NCI-H2081 treated with DMSO at 0.1 percent for 48 hours (cell line): ENCODE measurements around the gene RPTOR.
"Not testable (repeated sequence)": the region's sequence is repeated elsewhere in the genome, so short reads cannot be mapped to it uniquely, and the experiment has no call there.

Experiments
- DNase-seq: peaks from one replicate; lab custom pipeline; 2025; lab: John Stamatoyannopoulos, UW

RPTOR gene

DNA sequence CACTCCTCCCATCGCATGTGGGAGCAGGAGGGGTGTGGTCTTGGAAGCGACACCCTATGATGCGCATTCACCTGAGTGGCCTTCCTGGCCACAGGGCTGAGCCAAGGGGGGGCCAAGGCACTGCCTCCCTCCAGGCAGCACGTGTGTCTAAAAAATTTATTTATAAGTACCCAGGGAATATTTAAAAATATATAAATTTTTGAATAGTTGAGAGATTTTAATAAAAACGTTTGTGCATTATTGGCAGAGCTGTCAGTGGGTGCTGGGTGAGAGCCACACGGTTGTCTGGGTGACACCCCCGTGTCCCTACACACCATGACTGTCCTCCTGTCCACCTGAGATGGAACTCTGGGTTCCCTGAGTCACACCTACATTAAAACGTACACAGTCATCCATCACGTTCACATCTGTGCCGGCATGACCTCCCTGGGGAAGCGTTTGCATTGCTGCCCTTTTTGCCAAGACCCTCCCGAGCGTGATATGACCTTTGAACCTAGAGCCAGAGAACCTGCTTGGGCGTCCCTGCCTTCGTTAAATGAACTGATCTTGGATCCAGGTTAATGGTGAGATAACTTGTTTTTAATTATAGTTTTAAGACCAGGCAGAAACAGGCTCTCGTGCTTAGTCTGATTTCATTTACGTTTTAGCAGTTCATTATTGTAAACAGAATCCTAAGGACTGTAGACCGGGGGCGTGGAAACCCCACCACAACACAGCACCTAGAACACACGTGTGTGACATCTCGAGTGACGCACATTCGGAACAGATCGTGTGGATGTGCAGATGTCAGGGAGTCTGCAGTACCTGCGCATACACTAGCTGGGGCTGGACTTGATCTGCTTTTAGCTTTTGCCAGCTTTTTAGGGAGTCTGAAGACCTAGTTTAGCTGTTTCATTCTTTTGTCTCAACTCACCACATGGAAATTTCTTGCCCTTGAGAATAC, 254.2 kb downstream of the RPTOR start:
- DNase-seq: no peak

DNA sequence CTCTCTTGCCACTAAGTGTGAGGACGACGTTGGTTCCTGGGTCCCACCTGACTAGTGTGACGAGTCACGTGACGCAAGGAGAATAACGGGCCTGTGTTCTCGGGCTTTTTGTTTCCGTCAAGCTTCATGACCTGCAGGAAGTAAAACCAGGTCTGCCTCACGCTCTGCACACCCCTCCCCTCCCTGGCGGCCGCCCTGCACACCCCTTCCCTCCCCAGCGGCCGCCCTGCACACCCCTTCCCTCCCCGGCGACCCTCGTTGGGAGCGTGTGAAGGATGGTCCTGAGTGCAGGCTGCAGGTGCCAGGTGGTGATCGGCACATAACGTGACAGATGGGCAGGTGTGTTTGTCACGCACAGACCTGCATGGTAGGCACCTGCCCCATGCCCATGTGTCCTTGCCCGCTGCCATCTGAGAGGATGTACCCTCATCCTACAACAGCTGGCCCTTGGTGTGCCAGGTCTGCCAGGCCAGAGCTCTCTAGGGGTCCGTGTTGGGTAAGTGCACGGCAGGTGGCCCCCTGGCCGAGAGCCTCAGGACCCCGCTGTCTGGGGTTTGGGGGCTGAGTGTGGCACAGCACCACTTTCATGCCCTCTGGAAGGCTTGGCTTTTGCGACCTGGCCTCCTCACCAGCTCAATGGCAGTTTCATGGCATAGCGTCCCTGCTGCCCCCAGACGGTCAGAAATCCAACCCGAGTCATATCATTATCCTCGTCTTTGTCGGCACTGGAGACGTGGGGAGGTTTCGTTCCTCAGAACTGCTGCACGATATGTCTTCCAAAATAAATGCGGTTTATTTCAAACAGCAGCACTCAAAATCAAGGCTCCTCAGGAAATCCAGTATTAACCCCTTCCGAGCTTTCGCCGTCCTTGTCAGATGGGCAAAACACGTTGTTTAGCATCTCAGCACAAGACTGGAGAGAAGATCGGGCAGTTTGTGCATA, 255.2 kb downstream of the RPTOR start:
- DNase-seq: no peak

DNA sequence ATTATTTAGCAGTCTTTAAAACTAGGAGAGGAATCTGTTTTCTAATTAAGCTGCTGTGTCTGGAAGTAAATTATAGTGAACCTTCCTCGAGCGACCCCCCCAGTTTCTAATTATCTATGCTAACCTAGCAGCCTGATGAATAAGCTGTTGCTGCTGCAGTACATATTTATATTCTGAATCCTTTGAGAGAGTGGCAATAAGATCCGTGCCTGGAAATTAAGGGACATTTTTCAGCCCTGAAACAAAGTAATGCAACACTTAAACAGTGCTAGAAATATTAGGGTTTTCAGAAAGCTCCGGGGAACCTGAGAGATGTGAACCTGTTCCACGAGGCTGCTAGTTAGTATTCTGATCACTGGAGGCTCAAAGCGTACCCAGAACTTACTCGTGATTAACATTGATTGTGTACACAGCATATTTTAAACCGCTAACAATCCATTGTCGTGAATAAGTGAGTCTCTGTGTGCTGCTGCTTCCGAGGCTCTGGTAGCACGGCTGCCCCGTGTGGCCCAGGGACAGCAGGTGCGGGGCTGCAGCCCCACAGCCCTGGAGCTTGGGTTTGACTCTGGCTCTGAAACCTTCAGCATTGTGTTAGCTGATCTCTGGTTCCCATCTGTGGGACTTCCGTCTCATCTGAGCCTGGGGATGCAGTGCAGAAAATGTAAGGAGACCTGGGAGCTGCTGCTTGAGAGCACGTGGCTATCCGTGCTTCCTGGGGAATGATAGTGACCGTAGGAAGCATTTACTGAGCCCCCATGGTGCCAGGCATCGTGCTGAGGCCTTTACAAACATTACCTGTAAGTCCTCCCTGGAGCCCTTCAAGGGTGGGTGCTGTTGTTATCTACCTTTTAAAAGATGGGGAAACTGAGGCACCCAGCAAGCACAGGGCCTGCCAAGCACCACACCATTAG, 256.1 kb downstream of the RPTOR start:
- no peak for DNase-seq

DNA sequence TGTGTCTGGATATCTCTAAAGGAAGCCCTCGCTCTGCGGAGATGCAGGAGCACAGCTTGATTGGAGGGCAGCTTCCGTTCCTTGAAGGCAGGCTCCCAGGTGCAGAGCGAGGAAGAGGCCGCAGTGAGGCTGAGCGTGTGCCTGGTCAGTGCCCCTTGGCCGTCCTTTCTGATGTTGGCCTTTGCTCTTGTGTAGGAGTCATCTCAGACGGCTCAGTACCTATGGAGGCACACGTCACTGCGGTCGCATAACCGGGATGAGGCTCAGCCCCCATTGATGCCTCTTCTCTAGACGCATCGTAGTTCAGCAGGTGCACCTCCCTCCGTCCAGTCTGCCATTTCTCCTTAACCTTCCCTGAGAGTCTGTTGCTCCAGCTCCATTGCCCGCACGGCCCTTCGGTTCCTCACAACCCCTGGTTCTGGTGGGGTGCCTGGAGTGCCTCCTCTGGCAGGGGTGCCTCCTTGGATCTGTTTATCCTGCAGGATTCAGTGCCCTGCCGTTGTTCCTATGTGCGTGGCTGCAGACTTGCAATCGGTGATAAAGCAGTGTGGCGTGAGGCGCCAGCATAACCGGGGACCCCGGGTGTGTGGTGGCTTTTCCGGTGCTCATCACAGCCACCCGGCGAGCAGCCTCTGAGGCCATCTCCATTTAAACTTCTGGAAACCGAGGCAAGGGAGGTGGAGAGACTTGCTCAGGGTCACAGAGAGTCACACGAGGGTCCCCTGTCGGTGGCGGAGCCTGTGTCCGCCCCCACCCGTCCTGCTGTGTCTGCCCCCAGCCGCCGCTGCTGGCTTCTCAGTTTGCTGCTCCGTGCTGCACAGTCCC, 258.2 kb downstream of the RPTOR start:
- DNase-seq: no peak

DNA sequence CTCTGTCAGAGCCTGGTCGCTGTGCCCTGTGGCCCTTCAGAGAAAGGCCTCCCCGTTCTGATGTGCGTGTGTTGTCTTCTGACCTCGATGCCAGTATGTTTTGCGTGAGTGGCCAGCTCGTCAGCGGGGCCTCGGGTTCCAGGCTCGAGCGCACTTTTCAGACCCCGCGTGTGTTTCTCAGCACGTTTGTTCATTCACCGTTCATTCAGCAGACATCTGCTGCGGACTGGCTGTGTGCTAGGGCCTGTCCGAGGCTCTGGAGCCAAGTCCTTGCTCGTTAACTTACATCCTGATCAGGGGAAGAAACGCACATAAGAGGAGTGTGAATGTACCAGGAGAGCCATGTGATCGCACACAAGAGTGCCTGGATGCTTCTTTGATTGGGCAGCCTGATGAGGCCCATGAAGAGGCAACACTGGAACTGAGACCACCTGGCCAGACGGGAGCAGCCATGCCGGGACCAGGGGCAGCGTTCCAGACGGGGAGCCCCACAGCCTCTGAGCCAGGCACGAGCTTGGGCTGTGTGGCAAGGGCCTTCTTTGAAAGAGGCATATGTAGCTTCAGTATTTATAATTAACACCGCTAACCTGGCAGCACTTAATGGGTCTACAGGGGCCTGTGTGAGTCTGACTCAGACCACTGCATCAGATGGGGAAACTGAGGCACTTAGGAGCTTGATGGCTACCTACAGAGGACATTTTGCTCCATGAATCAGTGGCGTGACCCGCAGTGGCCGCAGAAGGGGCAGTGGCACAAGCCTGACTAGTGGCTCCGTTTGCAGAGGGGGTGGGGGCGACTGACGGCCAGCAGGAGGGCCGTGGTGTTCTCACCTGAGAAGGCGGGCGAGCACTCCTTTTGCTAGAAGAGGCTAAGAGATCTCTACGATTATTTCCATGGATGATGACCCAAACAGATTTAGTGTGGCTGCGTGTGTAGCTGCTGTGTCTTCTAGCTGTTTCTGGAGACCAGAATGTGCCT, 259.1 kb downstream of the RPTOR start:
- no peak for DNase-seq

DNA sequence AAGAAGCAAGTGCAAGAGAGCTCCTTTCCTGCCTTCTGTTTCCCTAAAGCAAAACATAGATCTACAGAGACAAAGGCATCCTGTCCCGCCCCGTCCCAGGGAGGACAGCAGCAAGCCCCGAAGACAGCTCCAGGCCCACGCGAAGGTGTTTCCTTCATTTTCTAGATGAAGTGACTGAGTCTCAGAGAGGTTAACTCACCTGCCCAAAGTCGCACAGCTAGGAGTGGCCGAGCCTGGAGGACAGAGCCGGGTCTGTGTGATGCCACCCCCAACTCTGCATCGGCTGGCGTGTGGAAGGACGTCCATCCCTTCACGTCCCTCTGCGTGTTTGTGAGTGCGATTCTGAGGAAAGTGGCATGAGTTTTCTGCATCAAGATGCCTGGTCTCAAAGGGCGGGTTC, 259.8 kb downstream of the RPTOR start:
- no peak for DNase-seq

DNA sequence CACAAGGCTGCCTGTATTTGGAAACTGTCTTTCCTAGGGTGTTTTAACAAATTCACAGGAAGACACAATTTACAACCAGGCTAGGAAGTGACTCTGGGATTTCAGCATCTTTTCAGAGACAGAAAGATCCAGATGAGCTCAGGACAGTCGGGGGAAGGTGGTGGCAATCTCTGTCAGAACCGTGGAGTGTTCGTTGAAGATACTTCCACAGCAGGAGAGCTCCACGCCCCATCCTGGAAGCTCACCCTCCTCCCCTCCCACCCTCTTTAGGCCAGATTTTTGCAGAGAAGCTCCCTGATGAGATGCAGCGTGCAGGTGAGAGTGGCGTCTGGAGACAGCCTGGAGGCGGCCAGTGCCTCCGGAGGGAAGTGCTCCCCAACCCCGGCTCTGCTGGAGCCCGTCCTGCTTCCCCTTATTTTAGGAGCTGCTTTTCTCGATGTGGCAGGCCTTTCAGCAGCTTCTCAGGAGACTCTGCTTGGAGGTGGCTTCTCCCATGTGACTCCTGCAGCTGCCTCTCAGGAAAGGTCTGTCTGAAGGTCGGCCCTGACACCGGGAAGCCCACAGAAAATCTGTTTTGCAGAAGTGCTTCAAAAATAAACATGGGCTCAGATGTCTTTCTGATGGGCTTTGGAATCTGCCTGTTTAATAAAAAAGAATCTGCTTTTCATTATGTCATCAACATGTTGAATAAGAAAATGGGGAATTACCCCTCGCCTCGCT, 260.6 kb downstream of the RPTOR start:
- DNase-seq: no peak

DNA sequence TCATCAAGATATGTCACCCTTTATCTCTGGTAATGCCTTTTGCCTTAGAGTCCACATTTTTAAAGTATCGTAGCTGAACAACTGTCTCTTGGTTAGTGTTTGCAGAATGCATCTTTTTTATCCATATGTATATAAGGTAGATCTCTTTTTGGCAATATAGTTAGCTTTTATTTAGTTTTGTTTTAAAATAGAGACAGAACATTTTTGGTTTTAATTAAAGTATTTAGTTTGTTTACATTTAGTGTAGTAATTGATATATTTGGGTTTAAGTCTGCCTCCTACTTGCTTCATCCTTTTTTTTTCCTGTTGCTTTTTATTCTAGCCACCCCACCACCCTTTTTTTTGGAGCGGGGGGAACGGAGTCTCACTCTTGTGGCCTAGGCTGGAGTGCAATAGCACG, 262.4 kb downstream of the RPTOR start:
- no peak for DNase-seq

DNA sequence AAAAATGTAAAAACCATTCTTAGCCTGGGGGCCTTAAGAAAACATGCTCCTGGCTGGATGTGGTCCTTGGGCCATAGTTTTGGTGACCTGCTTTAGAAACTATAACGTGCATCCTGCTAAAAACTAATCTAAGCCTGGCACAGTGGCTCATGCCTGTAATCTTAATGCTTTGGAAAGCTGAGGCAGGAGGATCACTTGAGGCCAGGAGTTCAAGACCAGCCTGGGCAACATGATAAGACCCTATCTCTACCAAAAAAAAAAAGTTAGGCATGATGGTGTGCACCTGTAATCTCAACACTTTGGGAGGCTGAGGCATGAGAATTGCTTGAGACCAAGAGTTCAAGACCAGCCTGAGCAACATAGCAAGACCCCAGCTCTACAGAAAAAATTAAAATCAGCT, 263.2 kb downstream of the RPTOR start:
- no peak for DNase-seq

DNA sequence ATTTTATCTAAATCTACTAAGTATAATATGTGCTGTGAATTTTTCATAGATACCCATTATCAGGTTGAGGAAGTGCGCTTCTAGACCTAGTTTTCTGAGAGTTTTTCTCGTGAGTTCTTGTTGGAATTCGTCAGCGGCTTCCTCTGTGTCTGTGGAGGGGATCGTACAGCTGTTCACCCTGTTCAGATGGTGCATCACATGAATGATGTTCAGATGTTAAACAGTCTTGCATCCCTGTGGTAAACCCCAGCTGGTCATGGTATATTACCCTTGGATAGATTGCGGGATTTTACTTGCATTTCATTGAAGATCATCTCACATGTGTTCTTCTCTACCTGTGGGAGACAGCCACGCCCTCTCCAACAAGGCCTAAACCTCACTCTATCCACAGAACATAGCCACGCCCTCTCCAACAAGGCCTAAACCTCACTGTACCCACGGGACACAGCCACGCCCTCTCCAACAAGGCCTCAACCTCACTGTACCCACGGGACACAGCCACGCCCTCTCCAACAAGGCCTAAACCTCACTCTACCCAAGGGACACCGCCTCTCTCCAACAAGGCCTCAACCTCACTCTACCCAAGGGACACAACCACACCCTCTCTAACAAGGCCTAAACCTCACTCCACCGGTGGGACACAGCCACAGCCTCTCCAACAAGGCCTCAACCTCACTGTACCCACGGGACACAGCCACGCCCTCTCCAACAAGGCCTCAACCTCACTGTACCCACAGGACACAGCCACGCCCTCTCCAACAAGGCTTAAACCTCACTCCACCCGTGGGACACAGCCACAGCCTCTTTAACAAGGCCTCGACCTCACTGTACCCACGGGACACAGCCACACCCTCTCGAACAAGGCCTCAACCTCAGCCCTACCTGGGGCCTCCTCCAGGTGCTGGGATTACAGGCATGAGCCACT, 266.8 kb downstream of the RPTOR start:
- no peak for DNase-seq

DNA sequence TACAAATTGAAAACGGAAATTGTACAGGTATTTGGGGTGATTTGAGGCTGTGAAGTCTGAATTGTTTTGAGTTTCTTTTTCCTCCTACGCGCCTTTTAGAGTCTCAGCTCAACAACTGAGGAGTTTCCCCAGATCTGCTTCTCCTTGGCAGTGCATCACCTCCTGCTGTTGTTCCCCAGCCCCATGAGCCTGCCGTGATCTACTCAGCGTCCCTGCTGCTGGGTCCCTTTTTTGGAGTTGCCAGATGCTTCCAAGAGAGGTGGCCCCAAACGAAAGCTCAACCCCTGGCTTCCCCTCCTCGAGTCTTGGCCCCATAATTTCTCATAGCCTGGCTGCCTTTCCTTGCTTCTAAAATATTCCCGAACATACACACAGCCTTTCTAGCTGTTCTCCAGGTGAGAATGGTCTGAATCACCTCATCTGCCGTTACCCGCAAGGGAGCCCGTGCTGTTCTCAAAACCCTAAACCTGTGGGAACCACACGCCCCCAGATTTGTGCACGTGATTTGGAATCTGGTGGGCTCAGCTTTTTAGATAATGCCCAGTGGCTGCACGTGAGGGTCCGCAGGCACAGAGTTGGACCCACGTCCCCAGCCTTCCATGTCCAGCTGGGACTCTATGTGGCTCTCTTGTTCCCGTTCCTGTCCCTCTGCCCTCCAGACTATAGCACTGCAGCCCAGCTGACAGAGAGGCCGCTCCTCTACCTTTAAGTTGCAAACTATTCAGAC, 267.9 kb downstream of the RPTOR start:
- no peak for DNase-seq

DNA sequence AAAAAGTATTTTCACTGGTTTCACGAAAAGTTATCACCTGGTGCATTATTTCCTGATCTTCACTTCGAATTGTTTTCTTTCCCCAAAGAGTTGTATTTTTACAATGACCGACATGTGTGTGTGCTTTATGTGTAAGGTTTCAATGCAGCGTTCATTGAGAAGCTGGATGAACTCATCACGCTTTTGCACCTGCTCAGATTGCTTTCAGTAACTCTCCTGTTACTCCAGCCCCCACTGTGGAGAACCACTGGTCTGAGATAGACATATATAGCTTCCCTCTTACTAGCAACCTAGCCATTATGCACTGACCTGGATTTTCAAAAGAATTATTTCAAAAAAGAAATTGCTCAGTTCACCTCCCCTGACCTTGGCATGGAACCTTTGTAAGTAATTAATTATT, 268.7 kb downstream of the RPTOR start:
- DNase-seq: no peak

DNA sequence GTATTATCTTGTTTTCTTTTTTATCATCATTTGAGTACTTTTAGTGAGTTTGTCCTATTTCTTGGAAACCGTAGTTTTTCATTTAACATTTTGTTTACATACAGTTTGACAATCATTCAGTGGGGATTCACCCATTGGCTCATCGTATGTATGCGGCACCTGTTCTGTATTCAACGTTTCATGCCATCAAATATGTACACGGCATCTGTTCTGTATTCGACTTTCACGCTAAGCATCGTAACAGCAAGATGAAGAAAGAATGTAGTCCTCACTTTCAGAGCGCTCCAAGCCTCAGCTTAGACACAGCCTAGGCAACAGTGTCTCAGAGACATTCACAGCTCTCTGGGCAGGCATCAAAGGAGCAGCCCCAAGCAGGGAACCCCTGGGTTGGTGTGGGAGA, 269.9 kb downstream of the RPTOR start:
- DNase-seq: no peak

DNA sequence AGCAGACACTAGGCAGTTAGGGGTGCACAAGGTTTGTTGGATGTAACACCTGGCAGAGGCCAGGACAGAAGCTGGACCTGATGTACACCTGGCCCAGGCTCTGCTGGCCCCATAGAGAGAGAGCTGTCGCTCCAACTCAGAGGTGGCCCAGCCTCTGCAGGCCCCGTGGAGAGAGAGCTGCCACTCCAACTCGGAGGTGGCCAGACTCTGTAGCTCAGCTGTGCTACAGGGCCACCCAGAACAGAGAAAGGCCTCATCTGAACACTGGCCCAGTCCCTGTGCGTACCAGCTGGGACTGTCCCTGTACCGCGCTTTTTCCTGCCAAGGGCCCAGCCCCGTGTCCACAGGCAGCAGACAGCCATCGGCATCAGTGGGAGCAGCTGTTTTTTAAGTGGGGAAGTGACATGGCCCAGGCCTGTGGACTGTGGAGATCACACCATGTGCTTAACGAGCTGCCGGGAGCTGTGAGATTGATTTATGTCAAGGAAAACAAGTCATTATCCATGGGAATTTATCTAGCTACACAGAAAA, 270.6 kb downstream of the RPTOR start:
- no peak for DNase-seq

DNA sequence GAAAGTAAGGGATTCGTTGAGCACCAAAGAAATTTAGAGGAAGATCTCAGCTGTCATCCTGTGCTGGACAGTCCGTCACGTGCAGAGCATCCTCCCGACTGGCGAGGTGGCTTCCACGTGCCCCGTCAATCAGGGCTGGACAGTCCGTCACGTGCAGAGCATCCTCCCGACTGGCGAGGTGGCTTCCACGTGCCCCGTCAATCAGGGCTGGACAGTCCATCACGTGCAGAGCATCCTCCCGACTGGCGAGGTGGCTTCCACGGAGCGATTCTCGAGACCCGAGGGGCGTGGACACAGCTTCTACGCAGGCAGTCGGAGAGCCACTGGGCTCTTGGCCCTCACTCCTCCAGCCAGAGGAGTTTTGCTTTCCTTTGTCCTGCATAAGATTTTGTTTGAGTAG, 271.1 kb downstream of the RPTOR start:
- not testable (repeated sequence) for DNase-seq

DNA sequence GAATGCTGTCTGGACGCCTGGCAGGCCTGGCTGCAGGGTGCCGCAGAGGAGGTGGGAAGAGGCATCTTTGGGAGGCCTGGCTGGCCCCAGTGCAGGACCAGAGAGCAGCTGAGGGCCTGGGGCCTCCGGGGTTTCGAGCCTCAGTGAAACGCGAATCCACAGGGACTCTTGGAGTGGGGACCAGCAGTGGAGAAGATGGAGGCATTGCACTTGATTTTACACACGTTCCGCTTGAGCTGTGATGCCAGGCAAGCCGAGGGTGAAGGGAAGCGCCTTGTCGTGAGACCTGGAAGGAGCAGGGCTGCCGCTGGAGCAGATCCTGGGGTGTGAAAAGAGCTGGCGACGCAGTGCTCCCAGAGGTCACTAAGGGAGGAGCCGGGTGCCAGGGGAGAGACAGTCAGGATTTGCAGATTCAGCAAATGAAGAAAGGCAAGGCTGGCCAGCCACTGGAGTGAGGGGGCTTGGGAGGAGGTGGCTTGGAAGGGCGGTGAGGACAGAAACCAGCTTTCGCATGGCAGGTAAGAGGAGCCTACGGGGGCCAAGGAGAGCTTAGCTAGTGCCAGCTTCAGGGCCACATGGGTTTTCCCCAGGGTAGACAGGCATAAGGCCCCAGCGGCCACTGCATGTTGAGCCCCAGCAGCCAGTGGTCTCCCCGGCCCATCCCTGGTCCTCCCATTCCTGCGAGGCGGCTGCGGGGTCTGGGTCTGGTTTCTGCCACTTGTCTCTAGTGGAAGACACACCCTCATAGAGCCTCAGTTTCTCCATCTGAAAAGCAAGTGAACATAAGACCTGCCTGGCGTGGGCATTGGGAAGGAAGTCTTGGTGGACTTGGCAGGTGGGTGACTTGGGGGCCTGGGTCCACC, 271.8 kb downstream of the RPTOR start:
- no peak for DNase-seq
